NOMO-1 (cell line): ENCODE data around the gene CLMN.
"Not testable (repeated sequence)": the region's sequence is repeated elsewhere in the genome, so short reads cannot be mapped to it uniquely, and the experiment has no call there.

Experiments
- DNase-seq, 2 experiments: peaks; one replicate each; lab custom pipeline; 2025; ENCODE audit not compliant: unreplicated experiment in 2 of 2; lab: John Stamatoyannopoulos, UW

Gene CLMN

GRCh38 chr14:95290021-95290420 is 29.7 kb downstream of the CLMN start:
- DNase-seq = no peak

- no peak for DNase-seq
Measured at GRCh38 chr14:95289323-95290010, 30.2 kb downstream of the CLMN start.

- DNase-seq = no peak
Measured at GRCh38 chr14:95288672-95289322, 30.9 kb downstream of the CLMN start.

GRCh38 chr14:95287176-95287754 is 32.4 kb downstream of the CLMN start:
- no peak for DNase-seq

GRCh38 chr14:95286645-95287044 is 33.1 kb downstream of the CLMN start:
- DNase-seq = no peak

GRCh38 chr14:95285566-95285965 is 34.1 kb downstream of the CLMN start:
- DNase-seq = no peak

GRCh38 chr14:95283802-95284201 is 35.9 kb downstream of the CLMN start:
- not testable (repeated sequence) for DNase-seq

GRCh38 chr14:95282986-95283380 is 36.7 kb downstream of the CLMN start:
- not testable (repeated sequence) for DNase-seq

GRCh38 chr14:95282354-95282985 is 37.2 kb downstream of the CLMN start:
- no peak for DNase-seq

GRCh38 chr14:95281560-95282176 is 38.0 kb downstream of the CLMN start:
- no peak for DNase-seq

- no peak for DNase-seq
Measured at GRCh38 chr14:95275494-95275893, 44.2 kb downstream of the CLMN start.

GRCh38 chr14:95274874-95275273 is 44.8 kb downstream of the CLMN start:
- DNase-seq = no peak

GRCh38 chr14:95274279-95274678 is 45.4 kb downstream of the CLMN start:
- no peak for DNase-seq

GRCh38 chr14:95273001-95273978 is 46.4 kb downstream of the CLMN start:
- DNase-seq = no peak

GRCh38 chr14:95272057-95272456 is 47.7 kb downstream of the CLMN start:
- DNase-seq = no peak

- DNase-seq = no peak
Measured at GRCh38 chr14:95270203-95270602, 49.5 kb downstream of the CLMN start.

GRCh38 chr14:95269493-95269892 is 50.2 kb downstream of the CLMN start:
- DNase-seq = no peak

GRCh38 chr14:95268350-95268749 is 51.4 kb downstream of the CLMN start:
- DNase-seq = no peak

GRCh38 chr14:95267306-95267705 is 52.4 kb downstream of the CLMN start:
- DNase-seq = no peak
